A673 (cell line): ENCODE measurements around the gene RPS6KL1. TPM values are rescaled to one million over a fixed set of nuclear protein-coding genes. Genes with fewer than 3 reads are reported as not detected.

Source experiments
- BruUV-seq: library from RNA; stranded (reverse); fragments of 400-500 nt; replicated peaks from 2 replicates; lab custom pipeline; 2021; lab: Mats Ljungman, UMichigan
- CTCF ChIA-PET: fragments of 300-600 bp; sonication (Branson Sonifier 250); formaldehyde crosslinking; loops from one replicate; lab custom pipeline; 2022; ENCODE audit warnings: antibody characterized with exemption; lab: Charles Lee
- POLR2A ChIA-PET: fragments of 300-600 bp; sonication (Branson Sonifier 250); formaldehyde crosslinking; loops from one replicate; lab custom pipeline; 2022; ENCODE audit warnings: antibody characterized with exemption; ENCODE audit not compliant: low non-redundant PET; lab: Charles Lee
- DNase-seq: peaks from one replicate; pipeline ENCODE4 v3.0.0-alpha.2; 2015; ENCODE audit warnings: low spot score
- H3K27ac ChIP-seq: fragments of 200-600 bp; sonication (generic); 2 replicates; pipeline ENCODE4 v1.5.1; 2016; ENCODE audit warnings: mixed run types, low read depth, mild to moderate bottlenecking, mixed read lengths, antibody characterized with exemption, low read length; ENCODE audit not compliant: poor library complexity, severe bottlenecking
- H3K27me3 ChIP-seq: fragments of 200-600 bp; sonication (generic); replicated peaks from 2 replicates; pipeline ENCODE4 v1.6.1; 2017; ENCODE audit warnings: mixed run types, low read depth, mild to moderate bottlenecking, mixed read lengths, antibody characterized with exemption, low read length; ENCODE audit not compliant: insufficient read depth, poor library complexity
- H3K36me3 ChIP-seq: fragments of 200-600 bp; sonication (generic); 2 replicates; pipeline ENCODE4 v1.6.1; 2016; ENCODE audit warnings: mixed run types, mild to moderate bottlenecking, mixed read lengths, antibody characterized with exemption, low read length; ENCODE audit not compliant: insufficient read depth, poor library complexity, severe bottlenecking
- H3K4me1 ChIP-seq: fragments of 200-600 bp; sonication (generic); 2 replicates; pipeline ENCODE4 v1.6.1; 2017; ENCODE audit warnings: mixed run types, mild to moderate bottlenecking, mixed read lengths, antibody characterized with exemption, low read length; ENCODE audit not compliant: insufficient read depth, poor library complexity, severe bottlenecking
- H3K4me3 ChIP-seq: fragments of 200-600 bp; sonication (generic); 2 replicates; pipeline ENCODE4 v1.5.1; 2016; ENCODE audit warnings: low read depth, mixed run types, mild to moderate bottlenecking, mixed read lengths, low read length; ENCODE audit not compliant: poor library complexity, severe bottlenecking
- H3K9me3 ChIP-seq: fragments of 200-600 bp; sonication (generic); 2 replicates; pipeline ENCODE4 v1.6.1; 2016; ENCODE audit warnings: mixed run types, low read depth, mild to moderate bottlenecking, mixed read lengths, antibody characterized with exemption, low read length; ENCODE audit not compliant: poor library complexity, severe bottlenecking
- CTCF ChIP-seq: fragments of 300-800, 200-600 bp; sonication (generic); conservative IDR thresholded peaks from 2 replicates; pipeline ENCODE4 v1.5.1; 2017; ENCODE audit warnings: low read depth, mild to moderate bottlenecking, antibody characterized with exemption, low read length, moderate library complexity, mixed read lengths
- EZH2 ChIP-seq: fragments of 200-600 bp; sonication (generic); IDR thresholded peaks from 2 replicates; pipeline ENCODE4 v1.6.1; 2017; ENCODE audit warnings: borderline replicate concordance, low read depth, mild to moderate bottlenecking, mixed read lengths, antibody characterized with exemption, low read length; ENCODE audit not compliant: poor library complexity, severe bottlenecking
- intact Hi-C: fragments of 100-400 bp; cut with micrococcal nuclease; formaldehyde crosslinking; loops from one replicate; pipeline ENCODE4 v1.10.0; 2022; ENCODE audit not compliant: unreplicated experiment
- total RNA-seq: library from RNA; stranded (reverse); gene quantifications from 2 replicates; pipeline ENCODE4 v1.2.3, GENCODE V29; 2021

Gene RPS6KL1
- total RNA-seq, 1 experiment from 2014 or later: 0.80 TPM

- no peaks in the 10 kb centered on the region for H3K36me3 ChIP-seq
- no peaks in the 10 kb centered on the region for H3K9me3 ChIP-seq
- intact Hi-C loops: no loop called here
- no TSS peak for BruUV-seq
- ChIA-PET POLR2A (no interaction called here), CTCF (interaction anchor here (1.1 kb wide), 1 partner anchor 44 kb away, joined by 5 read pairs; no protein-coding TSS in a partner anchor)
- no peak overlapping the region for H3K27ac ChIP-seq
- H3K4me3 ChIP-seq: no peak overlapping the region
- no peaks in the 10 kb centered on the region for H3K27me3 ChIP-seq
- TF ChIP-seq EZH2 (no peak), CTCF (no peak)
- no peaks in the 10 kb centered on the region for H3K4me1 ChIP-seq
- no peak for DNase-seq
These were observed 891 bp downstream of the RPS6KL1 start for GRCh38 chr14:74921987-74922751.

- no peaks in the 10 kb centered on the region for H3K27me3 ChIP-seq
- POLR2A ChIA-PET: no interaction called here
- no TSS peak for BruUV-seq
- H3K36me3 ChIP-seq: no peaks in the 10 kb centered on the region
- no peaks in the 10 kb centered on the region for H3K9me3 ChIP-seq
- no peak overlapping the region for H3K27ac ChIP-seq
- TF ChIP-seq EZH2 (no peak), CTCF (no peak)
- no peak for DNase-seq
- H3K4me1 ChIP-seq: no peaks in the 10 kb centered on the region
- intact Hi-C loops: no loop called here
- CTCF ChIA-PET: interaction anchor here (0.7 kb wide), 1 partner anchor 104 kb away, joined by 6 read pairs; no protein-coding TSS in a partner anchor
- no peak overlapping the region for H3K4me3 ChIP-seq
These were observed 1.9 kb downstream of the RPS6KL1 start for GRCh38 chr14:74921053-74921620.

- ChIA-PET CTCF (no interaction called here), POLR2A (no interaction called here)
- H3K4me1 ChIP-seq: no peaks in the 10 kb centered on the region
- TF ChIP-seq EZH2 (no peak), CTCF (no peak)
- BruUV-seq: no TSS peak
- intact Hi-C loops: no loop called here
- H3K4me3 ChIP-seq: no peak overlapping the region
- H3K9me3 ChIP-seq: no peaks in the 10 kb centered on the region
- H3K27ac ChIP-seq: no peak overlapping the region
- H3K27me3 ChIP-seq: no peaks in the 10 kb centered on the region
- no peaks in the 10 kb centered on the region for H3K36me3 ChIP-seq
- no peak for DNase-seq
These were observed 2.8 kb downstream of the RPS6KL1 start for GRCh38 chr14:74920281-74920680.
